Stimulated activated naive CD4-positive, alpha-beta T cell (primary cell): Measurements from ENCODE around the gene ADAT3.

Experiments
- DNase-seq, 6 experiments: peaks; one replicate each; lab custom pipeline; 2025; lab: John Stamatoyannopoulos, UW

ADAT3 gene

DNA sequence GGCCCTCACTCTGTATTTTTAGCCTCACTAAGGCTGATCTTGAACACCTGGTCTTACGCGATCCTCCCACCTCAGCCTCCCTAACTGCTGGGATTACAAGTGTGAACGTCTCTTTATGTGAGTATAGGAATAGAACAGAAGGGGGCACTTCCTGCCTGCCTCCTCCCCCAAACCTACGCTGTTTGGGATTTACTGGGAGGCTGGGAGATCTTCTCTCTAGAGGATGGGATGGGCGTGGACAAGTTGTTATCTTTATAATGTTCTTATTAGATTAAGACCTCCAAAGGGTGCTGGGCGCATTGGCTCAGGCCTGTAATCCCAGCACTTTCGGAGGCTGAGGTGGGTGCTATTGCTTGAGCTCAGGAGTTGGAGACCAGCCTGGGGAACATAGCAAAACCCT lies 32.9 kb downstream of the ADAT3 start:
- DNase-seq = no peak

DNA sequence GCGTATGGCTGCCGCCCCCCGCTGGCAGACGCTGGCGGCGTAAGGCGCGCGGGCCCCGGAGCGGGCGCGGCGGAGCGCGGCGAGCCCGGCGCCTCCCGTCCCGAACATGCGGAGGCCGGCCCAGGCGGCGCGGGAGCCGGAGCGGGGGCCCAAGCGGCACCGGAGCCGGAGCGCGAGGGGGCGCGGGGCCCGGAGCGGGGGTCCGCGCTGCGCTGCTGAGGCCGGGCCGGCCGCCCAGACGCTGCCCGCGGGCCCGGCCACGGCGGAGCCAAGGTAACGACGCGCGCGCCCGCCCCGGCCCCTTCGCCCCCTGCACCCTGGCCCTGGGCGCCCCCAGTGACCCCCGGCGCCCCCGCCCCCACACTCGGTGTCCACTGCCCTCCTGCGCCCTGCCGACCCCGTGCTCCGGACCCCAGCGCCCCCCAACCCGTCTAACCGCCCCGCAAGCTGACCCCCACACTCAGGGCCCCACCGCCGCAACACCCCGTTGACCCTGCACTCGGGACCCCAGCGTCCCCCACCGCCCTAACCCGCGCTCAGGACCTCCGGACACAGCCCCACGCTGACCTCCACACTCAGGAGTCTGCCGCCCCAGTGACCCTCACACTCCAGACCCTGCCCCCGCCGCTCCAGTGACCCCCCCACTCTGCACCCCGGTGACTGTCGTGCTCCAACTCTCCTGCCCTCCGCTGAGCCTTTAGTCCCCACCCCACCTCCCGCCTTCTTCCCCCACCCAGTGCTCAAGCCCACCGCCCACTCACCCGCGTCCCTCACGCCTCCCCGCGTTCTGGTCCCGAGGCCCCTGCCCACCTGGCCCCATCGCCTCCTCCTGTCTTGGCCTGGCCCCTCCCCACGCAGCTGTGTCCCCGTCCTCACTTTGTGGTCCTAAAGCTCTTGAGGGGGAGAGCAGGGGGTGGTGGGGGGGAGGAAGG lies 36.2 kb downstream of the ADAT3 start, which contains the start of gene CSNK1G2:
Gene CSNK1G2, plus strand, starts transcription at position 27 of the 932 bp plus-strand sequence. CDS start 28,601 bp downstream, outside the sequence.
- peak in 2 of 6 experiments; percentile 40 to 55 for DNase-seq

DNA sequence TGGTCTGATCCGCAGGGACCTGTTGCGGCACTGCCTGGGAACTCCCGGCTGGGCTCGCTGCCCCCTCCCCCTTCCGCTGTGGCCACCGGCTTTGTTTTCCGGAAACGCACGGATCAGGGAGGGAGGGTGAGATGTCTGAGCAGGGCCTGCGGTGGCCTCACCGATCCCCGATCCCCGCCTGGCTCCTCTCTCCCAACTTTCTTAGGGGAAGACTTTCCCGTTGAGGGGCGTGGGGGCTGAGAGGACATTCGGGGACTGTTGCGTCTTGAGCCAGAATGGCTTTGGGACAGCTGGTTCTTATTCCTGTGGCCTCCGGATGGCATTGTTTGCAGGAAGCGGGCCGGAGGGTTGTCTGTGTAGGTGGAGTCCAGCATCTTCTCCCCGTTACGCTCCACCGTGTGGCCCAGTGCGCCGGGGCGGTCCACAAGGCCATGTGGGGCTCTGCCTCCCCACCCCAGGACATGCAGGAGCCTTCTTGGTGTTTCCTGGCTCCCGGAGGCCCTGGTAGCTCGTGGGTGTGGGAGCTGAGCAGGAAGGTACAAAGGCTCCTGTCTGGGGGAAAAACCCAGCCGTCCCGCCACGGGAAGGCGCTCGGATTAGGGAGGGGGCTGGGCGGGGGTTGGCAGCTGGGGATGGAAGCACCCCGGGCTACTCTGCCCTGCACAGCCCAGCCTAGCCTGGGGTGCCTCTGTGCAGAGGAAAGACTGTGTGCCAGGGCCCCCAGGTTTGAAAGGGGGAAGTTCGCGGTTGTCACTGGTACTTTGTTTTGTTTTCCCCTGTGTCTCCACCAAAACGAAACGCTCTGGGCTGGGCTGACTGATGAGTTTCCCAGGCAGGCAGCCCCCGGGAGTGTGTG lies 37.1 kb downstream of the ADAT3 start:
- DNase-seq = peak; percentile 73 to 76 (median 75)

DNA sequence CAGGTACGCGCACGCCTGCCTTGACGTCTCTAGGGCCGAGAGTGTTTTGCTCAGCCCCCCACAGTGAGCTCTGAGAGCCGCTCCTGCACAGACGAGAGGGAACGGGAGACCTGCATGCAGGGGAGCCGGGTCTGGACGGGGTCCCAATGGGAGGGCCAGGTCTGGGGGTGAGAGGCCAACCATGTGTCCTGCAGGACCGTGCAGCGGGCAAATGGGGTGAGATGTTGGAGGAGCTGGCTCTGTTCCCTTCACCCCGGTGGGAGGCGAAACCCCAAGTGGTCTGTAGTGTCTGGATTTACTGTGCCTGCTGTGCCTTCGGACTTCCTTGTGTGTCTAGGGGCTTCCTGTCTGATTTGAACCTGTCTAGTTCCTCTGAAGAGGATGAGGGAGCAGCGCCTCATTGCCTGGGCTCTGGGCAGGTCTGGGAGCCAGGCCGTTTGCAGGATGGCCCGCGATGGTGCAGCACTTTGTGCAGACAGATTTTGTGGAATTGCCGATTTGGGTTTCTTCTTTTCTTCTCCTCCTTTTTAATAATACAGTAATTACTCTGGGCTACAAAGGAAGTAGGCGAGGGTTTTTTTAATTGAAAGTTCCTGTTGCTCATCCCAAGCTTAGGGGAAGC lies 37.8 kb downstream of the ADAT3 start:
- peak in 1 of 6 experiments; percentile 57 for DNase-seq

DNA sequence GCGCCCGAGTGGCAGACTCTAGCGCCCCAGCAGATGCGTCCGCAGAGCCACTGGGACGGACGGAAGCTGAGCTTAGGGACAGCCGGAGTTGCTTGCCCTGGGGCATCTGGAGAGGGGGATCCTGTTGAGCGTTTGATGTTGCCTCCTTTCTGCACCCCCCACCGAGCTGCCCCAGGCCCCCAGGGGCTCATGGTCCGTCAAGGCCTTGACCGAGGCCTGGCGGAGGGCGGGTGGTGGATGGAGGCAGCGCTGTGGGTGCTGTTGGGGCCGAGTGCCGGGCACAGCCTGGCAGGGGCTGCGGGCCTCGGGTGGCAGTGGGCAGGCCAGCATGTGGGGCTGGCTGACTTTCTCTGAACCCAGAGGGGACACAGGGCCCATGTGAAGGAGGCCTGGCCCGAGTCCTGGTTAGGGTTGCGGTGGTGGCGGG lies 38.5 kb downstream of the ADAT3 start:
- no peak for DNase-seq

DNA sequence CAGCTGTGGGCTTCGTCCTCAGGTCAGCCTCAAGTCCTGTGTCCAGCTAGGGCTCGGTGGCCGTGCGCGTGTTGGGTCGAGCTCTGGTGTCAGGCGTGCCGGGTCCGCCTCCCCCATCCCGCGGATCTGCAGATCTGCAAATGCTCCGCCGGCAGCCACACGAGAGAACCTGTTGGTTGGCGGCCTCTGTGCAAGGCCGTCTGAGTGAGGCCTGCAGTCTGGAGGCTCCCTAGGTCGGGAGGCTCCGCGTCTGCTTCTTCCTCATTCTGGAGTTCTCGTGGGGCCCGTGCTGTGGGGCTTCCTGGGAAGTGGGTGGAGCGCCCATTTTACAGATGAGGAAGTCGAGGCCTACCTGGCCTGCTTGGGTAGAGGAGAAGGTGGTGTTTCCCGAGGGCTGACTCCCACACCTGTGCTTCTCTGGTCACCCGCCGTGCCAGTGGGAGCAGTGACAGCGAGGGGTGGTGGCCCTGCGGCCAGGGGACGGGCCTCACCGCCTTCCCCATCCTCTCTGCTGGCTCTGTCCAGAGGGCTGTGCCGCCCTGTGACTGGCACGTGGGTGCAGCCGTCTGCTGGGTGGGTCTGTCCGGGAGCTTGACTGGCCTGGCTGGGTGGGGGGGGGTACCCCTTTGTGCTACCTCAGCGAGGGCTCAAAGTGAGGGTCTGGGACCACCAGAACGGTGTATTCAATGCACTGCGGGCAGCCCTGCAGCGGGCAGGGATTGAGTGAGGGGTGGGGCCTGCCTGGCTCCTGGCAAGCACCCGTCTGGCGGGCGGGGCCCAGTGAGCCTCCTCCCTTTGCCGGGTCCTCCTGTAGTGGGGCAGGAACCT lies 39.1 kb downstream of the ADAT3 start:
- no peak for DNase-seq

DNA sequence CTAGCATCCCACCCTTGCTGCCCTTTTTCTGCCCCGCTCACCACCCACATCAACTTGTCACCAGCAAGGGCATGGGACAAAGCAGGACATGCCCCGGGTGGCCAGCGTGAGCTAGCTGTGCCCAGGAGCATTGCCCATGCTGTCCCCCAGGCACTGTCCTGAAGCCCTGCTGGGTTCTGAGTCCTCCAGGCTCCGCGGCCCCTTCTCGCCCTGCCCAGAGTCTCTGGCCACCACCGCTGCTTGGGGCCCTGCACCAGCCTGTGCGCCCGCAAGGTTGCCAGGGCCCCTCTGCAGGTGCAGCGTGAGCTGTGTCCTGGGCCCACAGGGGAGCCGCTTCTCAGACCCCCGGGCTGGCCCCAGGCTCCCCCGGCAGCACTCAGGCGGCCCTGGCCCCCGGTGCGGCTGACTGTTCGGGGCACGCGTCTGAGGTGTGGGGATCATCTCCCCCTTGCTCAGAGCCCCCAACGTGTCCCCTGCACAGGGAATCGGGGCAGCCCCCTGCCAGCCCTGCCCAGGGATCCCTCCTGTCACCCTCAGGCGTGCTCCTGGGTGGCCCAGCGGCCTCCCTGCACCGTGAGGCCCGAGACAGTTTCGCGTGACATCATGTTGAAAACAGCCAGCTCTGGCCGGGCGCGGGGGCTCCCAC lies 39.8 kb downstream of the ADAT3 start:
- DNase-seq = no peak

DNA sequence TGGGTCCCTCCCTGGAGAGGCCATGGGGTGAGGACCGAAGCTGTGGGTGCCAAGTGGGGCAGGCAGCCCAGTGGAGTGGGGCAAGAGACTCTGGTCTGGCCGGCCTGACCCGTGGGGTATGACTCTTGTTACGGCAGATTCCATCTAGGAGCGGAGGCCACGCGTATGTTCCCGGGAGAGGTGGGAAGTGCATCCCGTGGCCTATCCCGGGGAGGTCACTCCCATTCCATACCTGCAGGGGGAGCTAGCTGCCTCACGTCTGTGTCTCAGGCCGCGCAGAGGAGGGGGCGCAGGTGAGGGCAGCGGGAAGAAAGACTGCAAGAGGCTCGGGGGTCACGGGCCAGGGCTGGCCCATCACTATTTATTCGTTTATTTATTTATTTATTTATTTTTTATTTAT lies 40.7 kb downstream of the ADAT3 start:
- peak in 5 of 6 experiments; percentile 18 to 33 (median 26) for DNase-seq

DNA sequence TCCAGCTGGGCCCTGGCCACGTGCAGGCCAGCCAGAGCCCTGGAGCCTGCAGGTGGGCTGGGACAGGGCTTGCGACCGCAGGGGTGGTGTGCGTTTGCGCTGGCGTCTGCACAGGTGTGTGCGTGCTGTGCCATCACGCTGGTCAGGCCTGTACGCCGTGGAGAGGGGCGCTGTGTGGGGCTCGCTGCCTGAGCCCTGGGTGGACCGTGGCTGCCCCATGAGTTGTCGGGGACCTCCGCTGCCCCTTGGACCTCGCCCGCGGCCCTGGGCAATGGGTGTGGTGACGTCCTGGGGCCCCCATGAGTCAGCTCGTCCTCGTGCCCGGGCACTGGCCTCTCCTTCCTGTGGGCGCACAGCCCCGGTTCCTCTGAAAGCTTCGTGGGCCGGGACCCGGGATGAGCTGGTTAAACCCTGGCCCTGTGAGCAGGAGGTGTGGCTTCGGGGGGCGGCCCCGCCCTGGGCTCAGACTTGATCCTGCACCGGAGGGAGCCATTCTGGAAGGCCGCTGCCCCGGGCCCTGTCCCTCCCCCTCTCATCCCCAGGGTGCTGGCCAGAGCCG lies 42.5 kb downstream of the ADAT3 start:
- DNase-seq = no peak

DNA sequence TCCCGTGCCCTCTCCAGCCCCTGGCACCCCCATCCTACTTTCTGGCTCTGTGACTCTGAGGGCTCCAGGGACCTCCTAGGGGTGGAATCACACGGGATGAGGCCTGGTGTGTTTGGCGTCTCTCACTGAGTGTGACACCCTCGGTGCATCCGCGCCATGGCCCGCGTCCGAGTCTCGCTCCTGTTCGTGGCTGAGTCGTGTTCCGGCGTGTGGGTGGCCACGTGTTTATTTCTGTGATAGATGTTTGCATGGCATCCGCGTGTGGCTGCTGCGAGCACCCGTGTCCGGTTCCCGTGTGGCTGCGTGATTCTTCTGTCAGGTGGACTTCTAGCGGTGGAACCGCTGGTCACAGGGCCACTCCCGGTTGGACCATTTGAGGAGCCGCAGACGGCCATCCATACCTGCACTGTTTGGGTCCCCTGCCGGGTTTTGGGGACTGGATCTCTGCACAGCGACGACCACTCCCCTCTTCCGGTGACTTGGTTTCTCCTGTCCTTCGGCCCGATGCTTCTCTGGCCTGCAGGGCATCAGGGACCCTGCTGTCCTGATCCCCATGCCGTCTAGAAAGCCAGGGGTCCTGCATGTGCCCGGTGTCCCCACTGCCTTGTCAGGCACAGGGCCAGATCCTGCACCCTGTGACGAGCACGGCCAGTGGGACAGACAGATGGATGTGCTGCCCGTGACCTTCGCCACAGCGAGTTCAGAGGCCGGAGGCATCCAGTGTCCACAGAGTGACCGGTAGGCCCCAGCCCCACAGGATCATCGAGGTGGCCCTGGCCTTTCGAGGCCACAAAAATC lies 44.3 kb downstream of the ADAT3 start:
- no peak for DNase-seq

DNA sequence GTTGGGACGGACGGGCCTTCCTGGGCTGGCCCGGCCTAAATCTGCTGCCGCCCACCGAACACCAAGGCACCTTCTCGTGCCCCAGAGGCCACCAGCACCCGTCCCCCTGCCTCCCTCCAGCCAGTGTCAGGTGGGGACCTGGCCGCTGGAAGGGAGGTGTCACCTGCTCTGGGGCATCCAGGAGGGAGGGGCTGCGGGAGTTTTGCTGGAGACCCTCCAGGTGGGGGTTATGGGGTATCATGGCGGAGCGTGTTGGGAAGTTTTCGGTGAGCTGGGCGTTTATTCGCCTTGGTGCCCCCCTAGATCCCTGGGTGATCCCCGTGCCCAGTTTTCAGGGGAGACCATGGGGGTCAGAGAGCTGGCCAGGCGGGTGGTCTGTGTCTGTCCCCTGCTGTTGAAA lies 45.4 kb downstream of the ADAT3 start:
- DNase-seq = no peak

DNA sequence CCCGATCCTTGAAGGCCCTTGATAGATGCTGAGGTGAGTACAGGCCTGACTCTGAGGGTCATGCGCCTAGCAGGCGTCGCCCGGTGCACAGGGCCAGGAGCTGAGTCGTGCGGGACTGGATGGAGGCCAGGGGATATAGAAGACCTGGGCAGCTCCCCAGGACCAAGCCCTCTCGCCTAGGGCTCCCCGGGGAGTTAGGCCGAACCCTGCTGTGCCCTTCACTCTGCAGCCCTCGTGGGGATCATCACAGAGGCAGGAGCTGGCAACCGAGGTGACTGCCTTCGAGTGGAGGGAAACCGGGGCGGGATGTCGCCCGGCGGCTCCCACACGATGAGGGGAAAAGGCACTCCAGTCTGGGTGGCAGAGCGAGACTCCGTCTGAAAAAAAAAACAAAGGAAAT lies 47.4 kb downstream of the ADAT3 start:
- no peak for DNase-seq

DNA sequence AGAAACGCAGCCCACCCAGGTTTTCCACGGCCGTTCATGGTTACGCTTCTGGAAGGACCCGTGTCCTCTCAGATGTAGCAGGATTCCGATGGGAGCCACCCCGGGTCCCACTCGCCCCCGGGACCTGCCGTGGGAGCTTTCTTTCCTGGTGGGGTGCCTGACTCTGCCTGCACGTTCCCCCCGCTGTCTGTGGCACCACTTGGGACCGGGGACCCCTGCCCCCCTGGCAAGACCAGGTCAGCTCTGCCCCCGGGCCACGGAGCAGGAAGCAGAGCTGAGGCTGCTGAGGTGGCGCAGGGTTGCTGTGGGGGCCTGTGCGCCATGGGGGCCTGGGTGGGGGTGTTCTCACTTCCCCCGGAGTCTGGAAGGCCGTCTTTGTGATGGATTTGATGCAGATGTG lies 47.8 kb downstream of the ADAT3 start:
- no peak for DNase-seq

DNA sequence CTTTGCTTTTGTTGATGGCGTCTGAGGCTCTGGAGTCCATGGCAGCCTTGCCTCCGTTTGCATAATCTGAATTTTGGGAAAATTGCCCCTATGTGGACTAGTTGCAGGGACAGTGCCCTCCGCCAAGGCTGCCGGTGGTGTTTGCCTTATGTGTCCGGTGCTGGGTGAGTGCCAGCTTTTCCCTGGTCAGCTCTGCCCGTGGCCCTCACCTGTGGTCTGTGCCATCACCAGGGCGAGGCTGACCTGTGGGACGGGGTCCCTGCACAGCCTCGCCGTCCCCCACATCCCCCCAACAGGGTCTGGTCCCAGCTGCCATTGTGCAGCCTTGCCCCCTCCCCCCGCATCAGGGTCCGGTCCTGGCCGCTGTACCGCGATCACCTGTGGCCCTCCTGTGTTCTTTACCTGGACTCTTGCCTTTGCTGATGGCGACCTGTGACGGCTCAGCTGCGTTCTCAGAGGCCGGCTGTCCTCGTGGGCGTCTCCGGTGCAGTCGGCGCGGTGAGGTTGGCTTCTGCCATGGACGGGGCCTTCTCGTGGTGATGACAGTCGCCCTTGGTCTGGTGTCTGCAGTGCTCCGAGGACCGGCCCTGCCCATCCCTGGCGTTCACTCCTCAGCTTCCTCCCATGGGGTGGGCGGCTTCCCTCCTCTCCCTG lies 48.4 kb downstream of the ADAT3 start:
- no peak for DNase-seq

DNA sequence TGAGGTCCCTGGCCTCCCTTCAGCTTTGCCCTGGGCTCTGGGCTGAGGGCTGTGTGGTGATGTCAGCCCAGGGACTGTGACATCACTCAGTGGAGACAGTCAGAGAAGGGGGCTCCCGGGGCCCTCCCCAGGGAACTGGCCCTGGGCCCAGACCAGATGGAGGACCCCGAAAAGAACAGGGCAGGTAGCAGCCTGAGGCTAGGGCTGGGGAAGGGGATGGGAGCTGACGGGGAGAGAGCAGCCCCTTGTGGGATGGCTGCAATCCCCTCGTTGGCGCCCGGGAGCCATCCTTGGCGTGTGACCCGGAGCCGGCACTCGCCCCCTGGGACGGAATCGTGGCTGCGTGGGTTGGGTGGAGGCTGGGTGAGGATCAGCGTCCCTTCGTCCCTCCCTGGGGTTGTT lies 49.3 kb downstream of the ADAT3 start:
- DNase-seq = no peak

DNA sequence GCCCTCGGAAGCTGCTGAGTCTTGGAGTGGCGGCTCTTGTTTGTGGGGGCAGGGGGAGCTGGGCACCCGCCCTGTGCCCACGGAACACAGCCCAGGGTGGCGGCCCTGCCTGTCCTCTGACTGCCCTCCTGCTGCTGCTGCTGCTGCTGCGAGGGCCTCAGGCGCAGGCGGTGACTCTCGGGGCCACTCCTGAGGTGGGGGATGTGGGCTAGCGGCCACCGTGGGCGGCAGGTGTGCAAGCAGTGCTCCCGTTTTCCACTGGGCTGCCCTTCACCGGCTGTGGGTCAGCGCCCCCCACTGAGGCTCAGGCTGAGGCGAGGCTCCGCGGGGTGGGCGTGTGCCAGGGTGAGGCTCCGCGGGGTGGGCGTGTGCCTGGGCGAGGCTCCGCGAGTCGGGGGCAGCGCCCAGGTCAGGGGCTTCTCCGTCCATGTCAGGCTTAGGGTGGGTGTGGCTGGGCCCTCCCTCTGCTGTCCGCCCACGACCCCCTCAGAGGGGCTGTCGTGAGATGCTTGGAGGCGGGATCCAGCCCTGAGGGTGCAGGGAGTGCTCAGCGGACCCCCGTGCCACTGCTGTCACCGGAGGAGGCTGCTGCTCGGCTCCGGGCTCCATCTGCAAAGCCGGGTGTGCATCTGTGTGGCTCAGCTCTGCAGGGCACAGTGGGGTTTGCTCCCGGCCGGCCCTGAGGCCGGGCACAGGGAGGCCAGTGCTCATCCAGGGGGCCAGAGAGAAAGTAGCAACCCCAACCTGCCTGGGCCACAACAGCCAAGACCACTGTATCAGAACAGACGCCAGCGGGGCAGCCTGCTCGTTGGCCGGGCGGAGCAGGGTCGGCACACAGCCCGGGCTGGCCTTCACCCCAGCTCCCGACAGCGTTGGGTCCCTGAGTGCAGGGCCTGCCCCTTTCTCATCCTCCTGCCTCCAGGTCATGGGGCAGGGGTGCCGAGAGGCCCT lies 50.2 kb downstream of the ADAT3 start:
- no peak for DNase-seq

DNA sequence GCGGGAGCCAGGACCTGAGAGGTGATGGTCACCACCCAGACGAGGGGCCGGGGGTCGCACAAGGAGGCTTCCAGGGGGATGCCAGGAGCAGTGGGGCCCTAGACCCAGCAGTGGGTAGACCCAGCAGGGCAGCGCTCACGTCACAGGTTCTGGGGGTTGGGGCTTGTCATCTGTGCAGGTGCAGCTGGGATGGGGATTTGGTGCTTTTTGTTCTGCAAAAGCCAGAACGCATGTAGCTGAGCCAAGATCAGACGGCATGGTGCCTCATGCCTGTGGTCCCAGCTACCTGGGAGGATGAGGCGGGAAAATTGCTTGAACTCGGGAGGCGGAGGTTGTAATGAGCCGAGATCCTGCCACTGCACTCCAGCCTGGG lies 50.9 kb downstream of the ADAT3 start:
- DNase-seq = no peak

DNA sequence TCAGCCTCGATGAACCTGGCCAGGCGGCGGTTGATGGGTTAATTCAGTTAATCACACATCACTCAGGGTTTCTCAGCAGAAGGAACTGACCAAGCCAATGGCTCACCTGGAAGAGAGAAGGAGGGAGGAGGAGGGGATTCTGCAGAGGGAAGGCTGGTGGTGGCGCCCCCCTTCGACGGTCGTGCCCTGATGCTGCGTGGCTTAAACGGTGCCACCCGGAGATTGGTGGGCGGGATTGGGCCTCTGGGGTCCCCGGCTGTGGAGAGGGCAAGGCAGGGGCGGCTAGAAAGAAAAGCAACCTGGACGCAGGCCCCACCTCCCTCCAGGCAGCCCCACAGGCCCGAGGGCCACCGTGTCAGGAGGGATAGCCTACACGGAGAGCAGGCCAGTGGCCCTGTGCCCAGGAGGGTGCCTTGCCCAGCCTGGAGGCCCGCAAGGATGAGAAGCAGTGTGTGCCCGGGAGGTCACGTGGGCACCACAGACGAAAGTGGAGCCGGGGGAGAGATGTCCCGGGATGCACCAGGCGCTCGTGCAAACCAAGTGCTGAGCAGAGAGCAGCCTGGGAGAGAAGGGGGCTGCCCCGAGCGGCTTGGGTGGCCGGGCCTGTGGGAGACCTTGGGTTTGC lies 51.8 kb downstream of the ADAT3 start:
- DNase-seq = no peak
